ENCODE measurements around the gene IQSEC2. TPM values are rescaled to one million over a fixed set of nuclear protein-coding genes. Genes with fewer than 3 reads are reported as not detected.

The IQSEC2 gene
- total RNA-seq, 1 donor from 2014 or later: 18.1 TPM

- no peak for TF ChIP-seq CTCF (IDR thresholded peaks at IDR 0.05; ENCODE audit: unreplicated experiment)
- Mint-ChIP-seq H3K9me3 (ENCODE audit: low read depth) (peaks cover 3% of the 10 kb centered on the region), H3K27ac (no peak overlapping the region), H3K36me3 (ENCODE audit: insufficient read depth) (no peaks in the 10 kb centered on the region), H3K4me3 (ENCODE audit: low read depth) (no peak overlapping the region), H3K4me1 (ENCODE audit: low read depth) (peaks cover 4% of the 10 kb centered on the region), H3K27me3 (no peaks in the 10 kb centered on the region)
- no peak for DNase-seq (ENCODE audit: low spot score, unreplicated experiment)
These were observed 2.2 kb upstream of the IQSEC2 start for GRCh38 chrX:53283567-53283966.

- Mint-ChIP-seq H3K4me1 (ENCODE audit: low read depth) (peaks cover 4% of the 10 kb centered on the region), H3K27ac (no peak overlapping the region), H3K4me3 (ENCODE audit: low read depth) (no peak overlapping the region), H3K36me3 (ENCODE audit: insufficient read depth) (no peaks in the 10 kb centered on the region), H3K27me3 (no peaks in the 10 kb centered on the region), H3K9me3 (ENCODE audit: low read depth) (peaks cover 3% of the 10 kb centered on the region)
- DNase-seq (ENCODE audit: low spot score, unreplicated experiment): no peak
- no peak for TF ChIP-seq CTCF (IDR thresholded peaks at IDR 0.05; ENCODE audit: unreplicated experiment)
These were observed 1.7 kb upstream of the IQSEC2 start for GRCh38 chrX:53283099-53283498.

- Mint-ChIP-seq H3K27me3 (no peaks in the 10 kb centered on the region), H3K4me1 (ENCODE audit: low read depth) (peaks cover 4% of the 10 kb centered on the region), H3K4me3 (ENCODE audit: low read depth) (no peak overlapping the region), H3K27ac (no peak overlapping the region), H3K36me3 (ENCODE audit: insufficient read depth) (no peaks in the 10 kb centered on the region), H3K9me3 (ENCODE audit: low read depth) (peaks cover 3% of the 10 kb centered on the region)
- DNase-seq (ENCODE audit: low spot score, unreplicated experiment): no peak
- TF ChIP-seq CTCF (IDR thresholded peaks at IDR 0.05; ENCODE audit: unreplicated experiment): no peak
These were observed 745 bp upstream of the IQSEC2 start for GRCh38 chrX:53281963-53282695.

GRCh38 chrX:53280331-53281320 lies 758 bp downstream of the IQSEC2 start:
- Mint-ChIP-seq H3K4me3 (ENCODE audit: low read depth) (no peak overlapping the region), H3K27me3 (no peaks in the 10 kb centered on the region), H3K36me3 (ENCODE audit: insufficient read depth) (no peaks in the 10 kb centered on the region), H3K9me3 (ENCODE audit: low read depth) (peaks cover 3% of the 10 kb centered on the region), H3K27ac (no peak overlapping the region), H3K4me1 (ENCODE audit: low read depth) (peaks cover 3% of the 10 kb centered on the region)
- TF ChIP-seq CTCF (IDR thresholded peaks at IDR 0.05; ENCODE audit: unreplicated experiment): no peak
- DNase-seq (ENCODE audit: low spot score, unreplicated experiment): no peak
